NCI-H1048 (cell line): ENCODE data around the gene ST6GALNAC3.

ENCODE experiments used
- DNase-seq: peaks from one replicate; lab custom pipeline; 2025; lab: John Stamatoyannopoulos, UW

ST6GALNAC3 gene

GRCh38 chr1:76351655-76352054 lies 277.1 kb downstream of the ST6GALNAC3 start:
- DNase-seq, result no peak

GRCh38 chr1:76352741-76353435 lies 278.3 kb downstream of the ST6GALNAC3 start:
- DNase-seq, result no peak

- DNase-seq, result no peak
These were observed 279.7 kb downstream of the ST6GALNAC3 start for GRCh38 chr1:76354236-76354635.

GRCh38 chr1:76366726-76367125 lies 292.2 kb downstream of the ST6GALNAC3 start:
- DNase-seq, result no peak

GRCh38 chr1:76371941-76372340 lies 297.4 kb downstream of the ST6GALNAC3 start:
- no peak for DNase-seq

- no peak for DNase-seq
These were observed 299.5 kb downstream of the ST6GALNAC3 start for GRCh38 chr1:76374086-76374485.

GRCh38 chr1:76377247-76377646 lies 302.7 kb downstream of the ST6GALNAC3 start:
- no peak for DNase-seq

- no peak for DNase-seq
These were observed 305.0 kb downstream of the ST6GALNAC3 start for GRCh38 chr1:76379506-76379905.

- no peak for DNase-seq
These were observed 307.0 kb downstream of the ST6GALNAC3 start for GRCh38 chr1:76381450-76382097.

- DNase-seq, result no peak
These were observed 313.7 kb downstream of the ST6GALNAC3 start for GRCh38 chr1:76388261-76388660.

- DNase-seq, result no peak
These were observed 315.9 kb downstream of the ST6GALNAC3 start for GRCh38 chr1:76390456-76390855.

GRCh38 chr1:76395059-76395458 lies 320.5 kb downstream of the ST6GALNAC3 start:
- no peak for DNase-seq

GRCh38 chr1:76402128-76402527 lies 327.6 kb downstream of the ST6GALNAC3 start:
- DNase-seq, result no peak

- no peak for DNase-seq
These were observed 333.8 kb downstream of the ST6GALNAC3 start for GRCh38 chr1:76408303-76408702.

GRCh38 chr1:76410499-76410898 lies 336.0 kb downstream of the ST6GALNAC3 start:
- no peak for DNase-seq

GRCh38 chr1:76418531-76418930 lies 344.0 kb downstream of the ST6GALNAC3 start:
- DNase-seq, result no peak

GRCh38 chr1:76419603-76420002 lies 345.1 kb downstream of the ST6GALNAC3 start:
- no peak for DNase-seq

GRCh38 chr1:76425201-76426145 lies 350.9 kb downstream of the ST6GALNAC3 start:
- no peak for DNase-seq

GRCh38 chr1:76426606-76427005 lies 352.1 kb downstream of the ST6GALNAC3 start:
- no peak for DNase-seq

- DNase-seq, result no peak
These were observed 353.5 kb downstream of the ST6GALNAC3 start for GRCh38 chr1:76428028-76428427.

- no peak for DNase-seq
These were observed 356.0 kb downstream of the ST6GALNAC3 start for GRCh38 chr1:76430531-76430930.

- DNase-seq, result no peak
These were observed 359.0 kb downstream of the ST6GALNAC3 start for GRCh38 chr1:76433526-76433925.

GRCh38 chr1:76443217-76443616 lies 368.7 kb downstream of the ST6GALNAC3 start:
- no peak for DNase-seq
